WTC11 (cell line): ENCODE results near the gene MYH11. TPM values are rescaled to one million over a fixed set of nuclear protein-coding genes. Genes with fewer than 3 reads are reported as not detected.

ENCODE experiments used
- ATAC-seq: fragments of 200-7000 bp; cut with Tn5 transposase; 2 replicates; pipeline ENCODE4 v1.10.0; 2021; ENCODE audit warnings: mild to moderate bottlenecking, moderate library complexity
- CTCF ChIA-PET: fragments of 300-600 bp; sonication (Branson Sonifier 250); formaldehyde crosslinking; loops from one replicate; lab custom pipeline; 2021; ENCODE audit warnings: antibody characterized with exemption; lab: Charles Lee
- POLR2A ChIA-PET: fragments of 350-600 bp; sonication (Branson Sonifier 250); formaldehyde crosslinking; loops from one replicate; lab custom pipeline; 2021; ENCODE audit warnings: antibody characterized with exemption; lab: Charles Lee
- DNase-seq: peaks from one replicate; pipeline ENCODE4 v3.0.0; 2021; ENCODE audit warnings: low spot score
- H3K27ac Mint-ChIP-seq: 2 replicates; pipeline ENCODE4 v1.8.0; 2021; ENCODE audit warnings: mixed read lengths
- H3K27me3 Mint-ChIP-seq: 2 replicates; pipeline ENCODE4 v1.8.0; 2021; ENCODE audit warnings: low read depth, mild to moderate bottlenecking, moderate library complexity, mixed read lengths
- H3K36me3 Mint-ChIP-seq: 2 replicates; pipeline ENCODE4 v1.8.0; 2021; ENCODE audit warnings: mixed read lengths
- H3K4me1 Mint-ChIP-seq: 2 replicates; pipeline ENCODE4 v1.8.0; 2022; ENCODE audit warnings: mixed read lengths
- H3K4me3 Mint-ChIP-seq: 2 replicates; pipeline ENCODE4 v1.8.0; 2021; ENCODE audit warnings: mild to moderate bottlenecking, moderate library complexity, mixed read lengths
- H3K9me3 Mint-ChIP-seq: 2 replicates; pipeline ENCODE4 v1.8.0; 2021; ENCODE audit warnings: mixed read lengths
- ARID4B ChIP-seq: sonication (generic); formaldehyde crosslinking; IDR thresholded peaks from 2 replicates; pipeline ENCODE4 v1.8.0; 2023; ENCODE audit warnings: missing genetic modification reagents, mild to moderate bottlenecking, borderline replicate concordance
- E2F4 ChIP-seq: sonication (generic); formaldehyde crosslinking; IDR thresholded peaks from 2 replicates; pipeline ENCODE4 v1.8.1; 2022; ENCODE audit warnings: low read depth, mild to moderate bottlenecking, moderate library complexity, missing genetic modification reagents, borderline replicate concordance
- ELF4 ChIP-seq: sonication (generic); formaldehyde crosslinking; IDR thresholded peaks from 2 replicates; pipeline ENCODE4 v1.8.1; 2022; ENCODE audit warnings: low read depth, mild to moderate bottlenecking, moderate library complexity, missing genetic modification reagents
- ERG ChIP-seq: fragments of 250-450 bp; sonication (Bioruptor Pico); IDR thresholded peaks from 2 replicates; pipeline ENCODE4 v1.8.0; 2021; ENCODE audit warnings: mild to moderate bottlenecking
- FOXP1 ChIP-seq: sonication (generic); formaldehyde crosslinking; IDR thresholded peaks from 2 replicates; pipeline ENCODE4 v1.8.0; 2022; ENCODE audit warnings: missing genetic modification reagents, mild to moderate bottlenecking, moderate library complexity, borderline replicate concordance
- GRHL2 ChIP-seq: fragments of 250-450 bp; sonication (Bioruptor Pico); IDR thresholded peaks from 2 replicates; pipeline ENCODE4 v1.8.0; 2022; ENCODE audit warnings: mild to moderate bottlenecking, moderate library complexity; ENCODE audit not compliant: insufficient replicate concordance, severe bottlenecking
- HMGA2 ChIP-seq: fragments of 250-450 bp; sonication (Bioruptor Pico); IDR thresholded peaks from 2 replicates; pipeline ENCODE4 v1.4.0; 2021; ENCODE audit warnings: mild to moderate bottlenecking, moderate library complexity
- HMGXB4 ChIP-seq: sonication (generic); formaldehyde crosslinking; IDR thresholded peaks from 2 replicates; pipeline ENCODE4 v1.8.1; 2023; ENCODE audit warnings: mild to moderate bottlenecking, moderate library complexity, missing genetic modification reagents
- KAT7 ChIP-seq: sonication (generic); formaldehyde crosslinking; IDR thresholded peaks from 2 replicates; pipeline ENCODE4 v1.8.1; 2023; ENCODE audit warnings: missing genetic modification reagents, mild to moderate bottlenecking, borderline replicate concordance
- MXD4 ChIP-seq: fragments of 250-450 bp; sonication (Bioruptor Pico); IDR thresholded peaks from 2 replicates; pipeline ENCODE4 v1.8.0; 2021; ENCODE audit warnings: mild to moderate bottlenecking, moderate library complexity, borderline replicate concordance
- MYBL2 ChIP-seq: sonication (generic); formaldehyde crosslinking; IDR thresholded peaks from 2 replicates; pipeline ENCODE4 v1.8.1; 2023; ENCODE audit warnings: mild to moderate bottlenecking, moderate library complexity, missing genetic modification reagents
- SP1 ChIP-seq: sonication (generic); formaldehyde crosslinking; conservative IDR thresholded peaks from 2 replicates; pipeline ENCODE4 v1.8.1; 2022; ENCODE audit warnings: missing genetic modification reagents
- ZBTB43 ChIP-seq: sonication (generic); formaldehyde crosslinking; IDR thresholded peaks from 2 replicates; pipeline ENCODE4 v1.8.1; 2023; ENCODE audit warnings: mild to moderate bottlenecking, missing genetic modification reagents
- ZNF138 ChIP-seq: sonication (generic); formaldehyde crosslinking; conservative IDR thresholded peaks from 2 replicates; pipeline ENCODE4 v1.8.1; 2022; ENCODE audit warnings: mild to moderate bottlenecking, moderate library complexity, missing genetic modification reagents
- ZNF232 ChIP-seq: sonication (generic); formaldehyde crosslinking; IDR thresholded peaks from 2 replicates; pipeline ENCODE4 v1.8.0; 2022; ENCODE audit warnings: mild to moderate bottlenecking, missing genetic modification reagents
- ZNF317 ChIP-seq: sonication (generic); formaldehyde crosslinking; IDR thresholded peaks from 2 replicates; pipeline ENCODE4 v1.8.1; 2023; ENCODE audit warnings: low read depth, mild to moderate bottlenecking, moderate library complexity, missing genetic modification reagents, borderline replicate concordance
- ZNF423 ChIP-seq: fragments of 250-450 bp; sonication (Bioruptor Pico); IDR thresholded peaks from 2 replicates; pipeline ENCODE4 v2.1.2; 2022; ENCODE audit warnings: mild to moderate bottlenecking, moderate library complexity
- ZSCAN18 ChIP-seq: fragments of 250-450 bp; sonication (Bioruptor Pico); IDR thresholded peaks from 2 replicates; pipeline ENCODE4 v2.1.2; 2022; ENCODE audit warnings: mild to moderate bottlenecking, moderate library complexity
- total RNA-seq: library from RNA; stranded (reverse); gene quantifications from 3 replicates; pipeline ENCODE4 v1.2.3, GENCODE V29; 2021

MYH11 gene
- total RNA-seq, 1 experiment from 2014 or later: 0.74 TPM

GRCh38 chr16:15798671-15799070, 58.2 kb downstream of the MYH11 start:
- peaks cover 3% of the 10 kb centered on the region; the same call in 1 of the 2 replicates for H3K36me3 Mint-ChIP-seq
- no peak for TF ChIP-seq ZNF423
- no peak for TF ChIP-seq ZSCAN18 (CRISPR knock-in tag)
- no peak for TF ChIP-seq GRHL2
- TF ChIP-seq HMGXB4 (CRISPR knock-in tag): no peak
- no peak for TF ChIP-seq E2F4 (CRISPR knock-in tag)
- no peak for TF ChIP-seq ZNF138
- no peak for TF ChIP-seq ZBTB43 (CRISPR knock-in tag)
- no peak for TF ChIP-seq MXD4 (CRISPR knock-in tag)
- TF ChIP-seq ZNF232: no peak
- no peak for TF ChIP-seq ELF4
- TF ChIP-seq FOXP1: no peak
- no peak for TF ChIP-seq HMGA2
- TF ChIP-seq ERG: no peak
- no peak for TF ChIP-seq MYBL2 (CRISPR knock-in tag)
- no peak for TF ChIP-seq ARID4B (CRISPR knock-in tag)
- no peak for TF ChIP-seq SP1 (CRISPR knock-in tag)
- no peak for TF ChIP-seq ZNF317 (CRISPR knock-in tag)
- TF ChIP-seq KAT7 (CRISPR knock-in tag): no peak
- H3K27me3 Mint-ChIP-seq: no peaks in the 10 kb centered on the region; the same call in 1 of the 2 replicates
- no peak overlapping the region for H3K4me3 Mint-ChIP-seq
- H3K9me3 Mint-ChIP-seq: peaks cover 16% of the 10 kb centered on the region
- ChIA-PET POLR2A (no interaction called here), CTCF (interaction anchor here (0.6 to 1.1 kb wide), 3 partner anchors 21 to 49 kb away, joined by 3 to 10 read pairs (median 4); no protein-coding TSS in a partner anchor)
- peaks cover 6% of the 10 kb centered on the region for H3K4me1 Mint-ChIP-seq
- H3K27ac Mint-ChIP-seq: no peak overlapping the region
- ATAC-seq (no peak), DNase-seq (no peak)
